A549 (cell line): ENCODE results near the gene RNF225. TPM values are rescaled to one million over a fixed set of nuclear protein-coding genes. Genes with fewer than 3 reads are reported as not detected.
A peak's percentile ranks its signal among the peaks of the same experiment; 100 is the strongest.

Experiments used
- ATAC-seq, 2 experiments: fragments of 200-7000 bp in 1 of 2; fragments of >200 bp in 1 of 2; cut with Nextera tagmentation in 1 of 2; cut with Tn5 transposase in 1 of 2; 3 replicates each; pipeline versions ENCODE4 v1.8.0 to v1.9.1; 2018 to 2020; ENCODE audit warnings: mild to moderate bottlenecking in 1 of 2, moderate library complexity in 1 of 2
- CTCF ChIA-PET: fragments of 300-600 bp; sonication (Branson Sonifier 250); formaldehyde crosslinking; extraction: SDS; loops from one replicate; lab custom pipeline; 2021; ENCODE audit warnings: antibody characterized with exemption, inconsistent platforms; lab: Yijun Ruan, JAX
- POLR2A ChIA-PET: fragments of 350-600 bp; formaldehyde crosslinking; extraction: SDS; loops from one replicate; lab custom pipeline; 2021; ENCODE audit warnings: antibody characterized with exemption, inconsistent platforms; lab: Yijun Ruan, JAX
- DNase-seq, 2 experiments: peaks; one replicate each; pipeline versions ENCODE4 v3.0.0 to v3.0.0-alpha.2; 2011 to 2016; ENCODE audit warnings: low read depth in 1 of 2, low spot score in 1 of 2
- FAIRE-seq: peaks from 2 replicates; lab custom pipeline; 2011; peaks lifted over from hg19 to GRCh38; lab: Jason Lieb, UNC
- H3K27ac ChIP-seq, 2 experiments: fragments of >200 bp; sonication (Bioruptor Twin); formaldehyde crosslinking; 3 replicates each; pipeline ENCODE4 v1.5.1; 2016 to 2017
- H3K4me1 ChIP-seq: fragments of >200 bp; sonication (Bioruptor Twin); formaldehyde crosslinking; 3 replicates; pipeline ENCODE4 v1.6.1; 2016
- H3K4me2 ChIP-seq: fragments of >200 bp; sonication (Bioruptor Twin); formaldehyde crosslinking; 3 replicates; pipeline ENCODE4 v1.6.1; 2016
- H3K4me3 ChIP-seq: fragments of >200 bp; sonication (Bioruptor Twin); formaldehyde crosslinking; 3 replicates; pipeline ENCODE4 v1.5.1; 2016
- H3K9me3 ChIP-seq: fragments of >200 bp; sonication (Bioruptor Twin); formaldehyde crosslinking; 3 replicates; pipeline ENCODE4 v1.6.1; 2016
- BCL3 ChIP-seq: fragments of >200 bp; sonication (Bioruptor Twin); formaldehyde crosslinking; IDR thresholded peaks from 3 replicates; pipeline ENCODE4 v1.6.1; 2016
- CBX2 ChIP-seq: fragments of 200-600 bp; sonication (generic); IDR thresholded peaks from 2 replicates; pipeline ENCODE4 v1.6.1; 2016; ENCODE audit warnings: low read depth, mild to moderate bottlenecking, borderline replicate concordance
- CHD4 ChIP-seq: fragments of 200-600 bp; sonication (generic); IDR thresholded peaks from 2 replicates; pipeline ENCODE4 v1.6.1; 2016; ENCODE audit warnings: antibody characterized with exemption, mild to moderate bottlenecking, borderline replicate concordance
- E2F6 ChIP-seq: IDR thresholded peaks from 2 replicates; pipeline ENCODE4 v1.6.1; 2012; ENCODE audit warnings: low read depth, borderline replicate concordance
- EHF ChIP-seq: fragments of 250-450 bp; sonication (Bioruptor Pico); IDR thresholded peaks from 2 replicates; pipeline ENCODE4 v1.5.0; 2020; ENCODE audit warnings: mild to moderate bottlenecking
- EHMT2 ChIP-seq: fragments of 200-600 bp; sonication (generic); IDR thresholded peaks from 2 replicates; pipeline ENCODE4 v1.6.1; 2016; ENCODE audit warnings: antibody characterized with exemption, low read depth, mild to moderate bottlenecking, moderate library complexity
- EP300 ChIP-seq, 2 experiments: fragments of >200 bp; sonication (Bioruptor Twin); formaldehyde crosslinking; IDR thresholded peaks; 2 replicates in 1 of 2; 3 replicates in 1 of 2; pipeline ENCODE4 v1.6.1; 2016 to 2017
- ESRRA ChIP-seq: fragments of 150-350 bp; IDR thresholded peaks from 2 replicates; pipeline ENCODE4 v1.6.1; 2014; ENCODE audit warnings: mild to moderate bottlenecking, low read length, borderline replicate concordance
- FOXS1 ChIP-seq: fragments of 250-450 bp; sonication (Bioruptor Pico); IDR thresholded peaks from 2 replicates; pipeline ENCODE4 v1.5.0; 2020; ENCODE audit warnings: mild to moderate bottlenecking, moderate library complexity
- GATA3 ChIP-seq: IDR thresholded peaks from 2 replicates; pipeline ENCODE4 v1.6.1; 2012; ENCODE audit warnings: borderline replicate concordance
- HOXA7 ChIP-seq: fragments of 250-450 bp; sonication (Bioruptor Pico); IDR thresholded peaks from 2 replicates; pipeline ENCODE4 v1.5.0; 2020; ENCODE audit warnings: mild to moderate bottlenecking, moderate library complexity
- HOXB13 ChIP-seq: fragments of 250-450 bp; sonication (Bioruptor Pico); IDR thresholded peaks from 2 replicates; pipeline ENCODE4 v1.5.0; 2020; ENCODE audit warnings: low read depth, mild to moderate bottlenecking, moderate library complexity
- HOXB5 ChIP-seq: fragments of 250-450 bp; sonication (Bioruptor Pico); IDR thresholded peaks from 2 replicates; pipeline ENCODE4 v1.5.0; 2020; ENCODE audit warnings: mild to moderate bottlenecking, moderate library complexity
- JUNB ChIP-seq: fragments of >200 bp; sonication (Bioruptor Twin); formaldehyde crosslinking; IDR thresholded peaks from 2 replicates; pipeline ENCODE4 v1.6.1; 2016
- KDM5A ChIP-seq: fragments of 200-600 bp; sonication (generic); IDR thresholded peaks from 2 replicates; pipeline ENCODE4 v1.6.1; 2016; ENCODE audit warnings: antibody characterized with exemption, mild to moderate bottlenecking
- MYC ChIP-seq: IDR thresholded peaks from 2 replicates; pipeline ENCODE4 v1.6.1; 2012; ENCODE audit warnings: mild to moderate bottlenecking, inconsistent platforms, low read length, improper control_type of control experiment, borderline replicate concordance
- NFE2L2 ChIP-seq: fragments of 150-350 bp; conservative IDR thresholded peaks from 2 replicates; pipeline ENCODE4 v1.6.1; 2014; ENCODE audit warnings: low read length
- PBX3 ChIP-seq: IDR thresholded peaks from 2 replicates; pipeline ENCODE4 v1.6.1; 2012
- PHF8 ChIP-seq: fragments of 200-600 bp; sonication (generic); IDR thresholded peaks from 2 replicates; pipeline ENCODE4 v1.6.1; 2016; ENCODE audit warnings: low read depth, mild to moderate bottlenecking, antibody characterized with exemption, moderate library complexity, borderline replicate concordance
- POLR2A ChIP-seq: IDR thresholded peaks from 2 replicates; pipeline ENCODE4 v1.6.1; 2012; ENCODE audit warnings: mild to moderate bottlenecking, low read length
- RAD21 ChIP-seq, 2 experiments: fragments of >200 bp in 1 of 2; sonication (Bioruptor Twin) in 1 of 2; formaldehyde crosslinking in 1 of 2; IDR thresholded peaks in 1 of 2; conservative IDR thresholded peaks in 1 of 2; 2 replicates in 1 of 2; 3 replicates in 1 of 2; pipeline ENCODE4 v1.6.1; 2012 to 2018; ENCODE audit warnings: inconsistent platforms in 1 of 2
- RARB ChIP-seq: fragments of 250-450 bp; sonication (Bioruptor Pico); IDR thresholded peaks from 2 replicates; pipeline ENCODE4 v1.8.0; 2021; ENCODE audit warnings: mild to moderate bottlenecking, moderate library complexity
- SMC3 ChIP-seq: fragments of >200 bp; sonication (Bioruptor Twin); formaldehyde crosslinking; IDR thresholded peaks from 3 replicates; pipeline ENCODE4 v1.6.1; 2018; ENCODE audit warnings: inconsistent platforms
- TFCP2L1 ChIP-seq: fragments of 250-450 bp; sonication (Bioruptor Pico); IDR thresholded peaks from 2 replicates; pipeline ENCODE4 v1.5.0; 2021; ENCODE audit warnings: mild to moderate bottlenecking
- TP53 ChIP-seq: fragments of 250-450 bp; sonication (Bioruptor Pico); IDR thresholded peaks from 2 replicates; pipeline ENCODE4 v1.5.0; 2021; ENCODE audit warnings: mild to moderate bottlenecking, moderate library complexity
- ZFP36 ChIP-seq: fragments of 450-650 bp; IDR thresholded peaks from 2 replicates; pipeline ENCODE4 v1.6.1; 2014; ENCODE audit warnings: borderline replicate concordance; ENCODE audit not compliant: partially characterized antibody
- ZSCAN20 ChIP-seq: fragments of 250-450 bp; sonication (Bioruptor Pico); IDR thresholded peaks from 2 replicates; pipeline ENCODE4 v1.8.0; 2022; ENCODE audit warnings: mild to moderate bottlenecking, moderate library complexity
- WGBS: methylation state at CpG from one replicate; pipeline ENCODE4 v1.1.6; 2017; ENCODE audit errors: missing lambda C conversion rate; 5-methylcytosine and 5-hydroxymethylcytosine counted together
- polyA plus RNA-seq, 4 experiments: library from polyadenylated mRNA; depleted of rRNA in 3 of 4; stranded (reverse); fragments of >200 nt; fragmentation: RNase III in 1 of 4; extraction: RNeasy Plus Mini Kit Qiagen cat#74134 plus additional on column Dnase treatment in 1 of 4; gene quantifications; 2 replicates in 3 of 4; 3 replicates in 1 of 4; pipeline ENCODE4 v1.2.3, GENCODE V29; 2011 to 2017
- TF ChIP-seq, protein P1 (sequence below): fragments of 450-650 bp; IDR thresholded peaks from 2 replicates; pipeline ENCODE4 v1.6.1; 2014; ENCODE audit warnings: antibody characterized with exemption
- TF ChIP-seq, protein P2 (sequence below): fragments of 250-450 bp; sonication (Bioruptor Pico); IDR thresholded peaks from 2 replicates; pipeline ENCODE4 v1.5.0; 2021; ENCODE audit warnings: mild to moderate bottlenecking, moderate library complexity, borderline replicate concordance
- TF ChIP-seq, protein P3 (sequence below): fragments of >200 bp; sonication (Bioruptor Twin); formaldehyde crosslinking; IDR thresholded peaks from 3 replicates; pipeline ENCODE4 v1.5.1; 2016
- TF ChIP-seq, protein P4 (sequence below): fragments of 250-450 bp; sonication (Bioruptor Pico); IDR thresholded peaks from 2 replicates; pipeline ENCODE4 v1.5.0; 2020; ENCODE audit warnings: low read depth, mild to moderate bottlenecking, moderate library complexity

Gene RNF225
- polyA plus RNA-seq, 2 of the 4 experiments (the other 2 are of a cell fraction) = not detected

GRCh38 chr19:58380662-58381459 lies 14.6 kb upstream of the RNF225 start, which contains the start of gene ZNF837:
Gene ZNF837 (minus strand): TSS chr19:58381030. CDS start chr19:58369332, 11,698 bp downstream.
- Histone ChIP-seq H3K4me2 (peak within 1 kb of the TSS; percentile 82), H3K9me3 (no peaks in the 10 kb centered on the region), H3K27ac (peak within 1 kb of the TSS; percentile 93 to 97), H3K4me3 (peak within 1 kb of the TSS; percentile 64), H3K4me1 (peaks cover 25% of the 10 kb centered on the region)
- ChIA-PET POLR2A (interaction anchor here (0.6 to 4.9 kb wide), 6 partner anchors 18 to 139 kb away, joined by 3 to 43 read pairs (median 4); partner anchors contain the start of genes ZBTB45, ZNF497, ZNF584 and ZNF8), CTCF (interaction anchor here (0.6 to 1.7 kb wide), 4 partner anchors 11 to 139 kb away, joined by 3 to 4 read pairs (median 4); partner anchors contain the start of gene ZBTB45)
- DNase-seq = peak; percentile 99 to 100
- peak; percentile 87 to 93 for ATAC-seq
- WGBS = under 1% methylated on average over 39 of the region's 83 CpGs
- FAIRE-seq = peak; percentile 98
- TF ChIP-seq HOXA7 (CRISPR knock-in tag) (no peak), ESRRA (peak; percentile 69; the same call in 1 of the 2 replicates), TFCP2L1 (peak; percentile 83), MYC (peak; percentile 62), PBX3 (peak; percentile 98), EP300 (IDR thresholded peaks at IDR 0.05) (peak in 1 of 2 experiments; percentile 16; a peak in 1 of 5 replicates), PHF8 (peak; percentile 90), RARB (CRISPR knock-in tag) (no peak), ZFP36 (no peak), EHF (CRISPR knock-in tag) (peak; percentile 79; the same call in 1 of the 2 replicates), SMC3 (peak; percentile 34; the same call in 2 of the 3 replicates), FOXS1 (peak; percentile 78; the same call in 1 of the 2 replicates), EHMT2 (no peak), E2F6 (peak; percentile 91), CHD4 (no peak), BCL3 (peak; percentile 94), KDM5A (peak; percentile 74), ZSCAN20 (CRISPR knock-in tag) (no peak), HOXB13 (CRISPR knock-in tag) (peak; percentile 59; the same call in 1 of the 2 replicates), JUNB (no peak), CBX2 (no peak), GATA3 (peak; percentile 25; the same call in 1 of the 2 replicates), TP53 (peak; percentile 89), HOXB5 (CRISPR knock-in tag) (peak; percentile 90), POLR2A (peak; percentile 53), RAD21 (conservative IDR thresholded peaks at IDR 0.05 in 1 of 2, IDR thresholded peaks at IDR 0.05 in 1 of 2) (no peak; a peak in 3 of 5 replicates), NFE2L2 (no peak)
- TF ChIP-seq, protein P1, sequence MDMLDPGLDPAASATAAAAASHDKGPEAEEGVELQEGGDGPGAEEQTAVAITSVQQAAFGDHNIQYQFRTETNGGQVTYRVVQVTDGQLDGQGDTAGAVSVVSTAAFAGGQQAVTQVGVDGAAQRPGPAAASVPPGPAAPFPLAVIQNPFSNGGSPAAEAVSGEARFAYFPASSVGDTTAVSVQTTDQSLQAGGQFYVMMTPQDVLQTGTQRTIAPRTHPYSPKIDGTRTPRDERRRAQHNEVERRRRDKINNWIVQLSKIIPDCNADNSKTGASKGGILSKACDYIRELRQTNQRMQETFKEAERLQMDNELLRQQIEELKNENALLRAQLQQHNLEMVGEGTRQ = 0 out of 2 replicates have a peak, but pooled peaks have one; percentile 6
- TF ChIP-seq, protein P2, sequence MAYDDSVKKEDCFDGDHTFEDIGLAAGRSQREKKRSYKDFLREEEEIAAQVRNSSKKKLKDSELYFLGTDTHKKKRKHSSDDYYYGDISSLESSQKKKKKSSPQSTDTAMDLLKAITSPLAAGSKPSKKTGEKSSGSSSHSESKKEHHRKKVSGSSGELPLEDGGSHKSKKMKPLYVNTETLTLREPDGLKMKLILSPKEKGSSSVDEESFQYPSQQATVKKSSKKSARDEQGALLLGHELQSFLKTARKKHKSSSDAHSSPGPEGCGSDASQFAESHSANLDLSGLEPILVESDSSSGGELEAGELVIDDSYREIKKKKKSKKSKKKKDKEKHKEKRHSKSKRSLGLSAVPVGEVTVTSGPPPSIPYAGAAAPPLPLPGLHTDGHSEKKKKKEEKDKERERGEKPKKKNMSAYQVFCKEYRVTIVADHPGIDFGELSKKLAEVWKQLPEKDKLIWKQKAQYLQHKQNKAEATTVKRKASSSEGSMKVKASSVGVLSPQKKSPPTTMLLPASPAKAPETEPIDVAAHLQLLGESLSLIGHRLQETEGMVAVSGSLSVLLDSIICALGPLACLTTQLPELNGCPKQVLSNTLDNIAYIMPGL (CRISPR knock-in tag) = peak; percentile 74; the same call in 1 of the 2 replicates
- TF ChIP-seq, protein P3, sequence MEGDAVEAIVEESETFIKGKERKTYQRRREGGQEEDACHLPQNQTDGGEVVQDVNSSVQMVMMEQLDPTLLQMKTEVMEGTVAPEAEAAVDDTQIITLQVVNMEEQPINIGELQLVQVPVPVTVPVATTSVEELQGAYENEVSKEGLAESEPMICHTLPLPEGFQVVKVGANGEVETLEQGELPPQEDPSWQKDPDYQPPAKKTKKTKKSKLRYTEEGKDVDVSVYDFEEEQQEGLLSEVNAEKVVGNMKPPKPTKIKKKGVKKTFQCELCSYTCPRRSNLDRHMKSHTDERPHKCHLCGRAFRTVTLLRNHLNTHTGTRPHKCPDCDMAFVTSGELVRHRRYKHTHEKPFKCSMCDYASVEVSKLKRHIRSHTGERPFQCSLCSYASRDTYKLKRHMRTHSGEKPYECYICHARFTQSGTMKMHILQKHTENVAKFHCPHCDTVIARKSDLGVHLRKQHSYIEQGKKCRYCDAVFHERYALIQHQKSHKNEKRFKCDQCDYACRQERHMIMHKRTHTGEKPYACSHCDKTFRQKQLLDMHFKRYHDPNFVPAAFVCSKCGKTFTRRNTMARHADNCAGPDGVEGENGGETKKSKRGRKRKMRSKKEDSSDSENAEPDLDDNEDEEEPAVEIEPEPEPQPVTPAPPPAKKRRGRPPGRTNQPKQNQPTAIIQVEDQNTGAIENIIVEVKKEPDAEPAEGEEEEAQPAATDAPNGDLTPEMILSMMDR = no peak
- TF ChIP-seq, protein P4, sequence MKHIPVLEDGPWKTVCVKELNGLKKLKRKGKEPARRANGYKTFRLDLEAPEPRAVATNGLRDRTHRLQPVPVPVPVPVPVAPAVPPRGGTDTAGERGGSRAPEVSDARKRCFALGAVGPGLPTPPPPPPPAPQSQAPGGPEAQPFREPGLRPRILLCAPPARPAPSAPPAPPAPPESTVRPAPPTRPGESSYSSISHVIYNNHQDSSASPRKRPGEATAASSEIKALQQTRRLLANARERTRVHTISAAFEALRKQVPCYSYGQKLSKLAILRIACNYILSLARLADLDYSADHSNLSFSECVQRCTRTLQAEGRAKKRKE = peak; percentile 64; the same call in 1 of the 2 replicates
